HG03342 (cell line): ENCODE data around the gene ROPN1B.

Experiments
- ATAC-seq: cut with Tn5 transposase; IDR thresholded peaks from one replicate; pipeline ENCODE4 v1.9.1; 2021; ENCODE audit warnings: mild to moderate bottlenecking, moderate library complexity; ENCODE audit not compliant: unreplicated experiment

ROPN1B gene

GRCh38 chr3:126026277-126026751 is 57.3 kb downstream of the ROPN1B start:
- no peak for ATAC-seq

- no peak for ATAC-seq
These were observed 57.8 kb downstream of the ROPN1B start for GRCh38 chr3:126026761-126027160.

- no peak for ATAC-seq
These were observed 59.1 kb downstream of the ROPN1B start for GRCh38 chr3:126028096-126028495.

DNA sequence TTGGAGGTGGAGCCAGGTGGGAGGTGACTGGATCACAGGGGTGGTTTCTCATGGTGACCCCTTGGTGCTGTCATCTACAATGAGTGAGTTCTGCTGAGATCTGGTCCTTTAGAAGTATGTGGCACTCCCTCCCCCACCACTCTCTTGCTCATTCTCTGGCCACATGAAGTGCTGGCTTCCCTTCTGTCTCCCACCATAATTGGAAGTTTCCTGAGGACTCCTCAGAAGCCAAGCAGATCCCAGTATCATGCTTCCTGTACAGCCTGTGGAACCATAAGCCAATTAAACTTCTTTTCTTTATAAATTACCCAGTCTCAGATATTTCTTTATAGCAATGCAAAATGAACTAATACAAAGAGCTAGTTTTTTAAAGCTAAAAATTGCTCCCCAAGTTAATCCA is 60.3 kb downstream of the ROPN1B start:
- ATAC-seq: no peak

- no peak for ATAC-seq
These were observed 61.5 kb downstream of the ROPN1B start for GRCh38 chr3:126030455-126030854.

GRCh38 chr3:126031981-126032471 is 63.0 kb downstream of the ROPN1B start:
- ATAC-seq: no peak
